ENCODE measurements around the gene MTMR3. TPM values are rescaled to one million over a fixed set of nuclear protein-coding genes. Genes with fewer than 3 reads are reported as not detected.

Gene MTMR3
- total RNA-seq, 3 donors from 2014 or later = 57.0 to 90.0 (median 67.2) TPM

- intact Hi-C loops (cut with DNase I; ENCODE audit: low total_unique reads) = no loop called here
- Histone ChIP-seq H3K4me3 (no peak overlapping the region), H3K9me3 (no peaks in the 10 kb centered on the region), H3K27ac (no peak overlapping the region), H3K27me3 (no peaks in the 10 kb centered on the region), H3K36me3 (no peaks in the 10 kb centered on the region), H3K4me1 (no peaks in the 10 kb centered on the region)
- TF ChIP-seq CTCF (IDR thresholded peaks at IDR 0.05) (no peak), POLR2AphosphoS5 (IDR thresholded peaks at IDR 0.05) (no peak), POLR2A (IDR thresholded peaks at IDR 0.05) (no peak)
- no peak for DNase-seq (ENCODE audit: low spot score in 2 of 2)
These were observed 20.4 kb downstream of the MTMR3 start for GRCh38 chr22:29903371-29903770.

- no peak for DNase-seq (ENCODE audit: low spot score in 2 of 2)
- TF ChIP-seq CTCF (IDR thresholded peaks at IDR 0.05) = no peak
- no peak for TF ChIP-seq POLR2AphosphoS5 (IDR thresholded peaks at IDR 0.05)
- no peak for TF ChIP-seq POLR2A (IDR thresholded peaks at IDR 0.05)
- Histone ChIP-seq H3K4me1 (no peaks in the 10 kb centered on the region), H3K27me3 (no peaks in the 10 kb centered on the region), H3K27ac (no peak overlapping the region), H3K9me3 (no peaks in the 10 kb centered on the region), H3K36me3 (no peaks in the 10 kb centered on the region), H3K4me3 (no peak overlapping the region)
- intact Hi-C loops (cut with DNase I; ENCODE audit: low total_unique reads) = no loop called here
These were observed 21.0 kb downstream of the MTMR3 start for GRCh38 chr22:29904020-29904419.

GRCh38 chr22:29907753-29908515, 25.0 kb downstream of the MTMR3 start:
- Histone ChIP-seq H3K27ac (peak overlapping the region; percentile 27 to 59), H3K4me1 (peaks cover 0 to 8% of the 10 kb centered on the region in 2 donors), H3K27me3 (no peaks in the 10 kb centered on the region), H3K36me3 (no peaks in the 10 kb centered on the region), H3K9me3 (no peaks in the 10 kb centered on the region), H3K4me3 (no peak overlapping the region)
- intact Hi-C loops (cut with DNase I; ENCODE audit: low total_unique reads) = no loop called here
- no peak for TF ChIP-seq POLR2A (IDR thresholded peaks at IDR 0.05)
- TF ChIP-seq POLR2AphosphoS5 (IDR thresholded peaks at IDR 0.05) = no peak
- TF ChIP-seq CTCF (IDR thresholded peaks at IDR 0.05) = no peak
- peak; percentile 71 to 75 for DNase-seq (ENCODE audit: low spot score in 2 of 2)

- peak overlapping the region in 1 of 2 donors; percentile 74 for H3K27ac ChIP-seq
- H3K9me3 ChIP-seq = no peaks in the 10 kb centered on the region
- H3K27me3 ChIP-seq = no peaks in the 10 kb centered on the region
- intact Hi-C loops (cut with DNase I; ENCODE audit: low total_unique reads) = no loop called here
- H3K4me3 ChIP-seq = no peak overlapping the region
- H3K4me1 ChIP-seq = peaks cover 5 to 17% of the 10 kb centered on the region in 2 donors
- no peak for DNase-seq (ENCODE audit: low spot score in 2 of 2)
- TF ChIP-seq POLR2AphosphoS5 (IDR thresholded peaks at IDR 0.05) (no peak), CTCF (IDR thresholded peaks at IDR 0.05) (no peak), POLR2A (IDR thresholded peaks at IDR 0.05) (no peak)
- no peaks in the 10 kb centered on the region for H3K36me3 ChIP-seq
These were observed 29.2 kb downstream of the MTMR3 start for GRCh38 chr22:29912141-29912540.

GRCh38 chr22:29912605-29913398, 29.8 kb downstream of the MTMR3 start:
- no peak overlapping the region for H3K4me3 ChIP-seq
- DNase-seq (ENCODE audit: low spot score in 2 of 2) = no peak
- no peaks in the 10 kb centered on the region for H3K36me3 ChIP-seq
- peak overlapping the region; percentile 62 to 74 for H3K27ac ChIP-seq
- no peaks in the 10 kb centered on the region for H3K27me3 ChIP-seq
- no peaks in the 10 kb centered on the region for H3K9me3 ChIP-seq
- intact Hi-C loops (cut with DNase I; ENCODE audit: low total_unique reads) = no loop called here
- TF ChIP-seq POLR2A (IDR thresholded peaks at IDR 0.05) = no peak
- TF ChIP-seq CTCF (IDR thresholded peaks at IDR 0.05) = no peak
- peaks cover 9 to 22% of the 10 kb centered on the region in 2 donors for H3K4me1 ChIP-seq

Measured in breast epithelium (tissue), 4 donors.